ENCODE results near the gene MARK2.
"Not testable (repeated sequence)": the region's sequence is repeated elsewhere in the genome, so short reads cannot be mapped to it uniquely, and the experiment has no call there.

MARK2 gene

GRCh38 chr11:63858628-63859550 lies 20.0 kb downstream of the MARK2 start:
- DNase-seq, result no peak

- DNase-seq, result peak; percentile 67 to 91
Measured at GRCh38 chr11:63862923-63863322, 24.0 kb downstream of the MARK2 start.

- not testable (repeated sequence) for DNase-seq
Measured at GRCh38 chr11:63863620-63864019, 24.7 kb downstream of the MARK2 start.

- DNase-seq, result peak in 1 of 2 experiments; percentile 54
Measured at GRCh38 chr11:63866211-63866610, 27.3 kb downstream of the MARK2 start.

- no peak for DNase-seq
Measured at GRCh38 chr11:63867511-63867910, 28.6 kb downstream of the MARK2 start.

GRCh38 chr11:63868399-63869064 lies 29.6 kb downstream of the MARK2 start:
- no peak for DNase-seq

- DNase-seq, result no peak
Measured at GRCh38 chr11:63869171-63869591, 30.3 kb downstream of the MARK2 start.

- no peak for DNase-seq
Measured at GRCh38 chr11:63869683-63870082, 30.8 kb downstream of the MARK2 start.

- no peak for DNase-seq
Measured at GRCh38 chr11:63870351-63871140, 31.6 kb downstream of the MARK2 start.

GRCh38 chr11:63871962-63872799 lies 33.3 kb downstream of the MARK2 start:
- DNase-seq, result peak in 1 of 2 experiments; percentile 43

- no peak for DNase-seq
Measured at GRCh38 chr11:63872800-63873197, 33.9 kb downstream of the MARK2 start.

GRCh38 chr11:63873311-63873710 lies 34.4 kb downstream of the MARK2 start:
- no peak for DNase-seq

GRCh38 chr11:63874511-63874910 lies 35.6 kb downstream of the MARK2 start:
- DNase-seq, result no peak

GRCh38 chr11:63875506-63876065 lies 36.7 kb downstream of the MARK2 start:
- DNase-seq, result no peak

- no peak for DNase-seq
Measured at GRCh38 chr11:63876616-63877015, 37.7 kb downstream of the MARK2 start.

- DNase-seq, result no peak
Measured at GRCh38 chr11:63877658-63878241, 38.8 kb downstream of the MARK2 start.

GRCh38 chr11:63879598-63880402 lies 40.9 kb downstream of the MARK2 start:
- DNase-seq, result no peak

GRCh38 chr11:63880403-63880790 lies 41.5 kb downstream of the MARK2 start:
- no peak for DNase-seq

GRCh38 chr11:63882555-63883242 lies 43.8 kb downstream of the MARK2 start:
- DNase-seq, result peak in 1 of 2 experiments; percentile 29

GRCh38 chr11:63883791-63884190 lies 44.9 kb downstream of the MARK2 start:
- no peak for DNase-seq
